SK-N-MC (cell line): ENCODE measurements around the gene ANKRD17.

Experiments
- DNase-seq: peaks from one replicate; pipeline ENCODE4 v3.0.0-alpha.2; 2011; ENCODE audit warnings: low read depth, low spot score
- H3K27ac ChIP-seq: fragments of 200-600 bp; sonication (generic); 2 replicates; pipeline ENCODE4 v1.5.1; 2016; ENCODE audit warnings: mixed run types
- H3K36me3 ChIP-seq: fragments of 200-600 bp; sonication (generic); 2 replicates; pipeline ENCODE4 v1.6.1; 2017; ENCODE audit warnings: antibody characterized with exemption, low read length, mixed read lengths; ENCODE audit not compliant: insufficient read depth
- H3K4me3 ChIP-seq: fragments of 200-600 bp; sonication (generic); 2 replicates; pipeline ENCODE4 v1.5.1; 2016
- H3K9ac ChIP-seq: fragments of 200-600 bp; sonication (generic); 2 replicates; pipeline ENCODE4 v1.8.0; 2017; ENCODE audit warnings: mixed run types, mixed read lengths; ENCODE audit not compliant: insufficient read length
- H3K9me3 ChIP-seq: fragments of 200-600 bp; sonication (generic); 2 replicates; pipeline ENCODE4 v1.6.1; 2017; ENCODE audit warnings: low read depth, mild to moderate bottlenecking, antibody characterized with exemption, low read length, moderate library complexity, mixed read lengths
- EZH2 ChIP-seq: fragments of 200-600 bp; sonication (generic); IDR thresholded peaks from one replicate; pipeline ENCODE4 v1.6.1; 2017; ENCODE audit warnings: antibody characterized with exemption
- FOXP2 ChIP-seq: optimal IDR thresholded peaks from 2 replicates; pipeline ENCODE3; 2011; ENCODE audit warnings: mild to moderate bottlenecking, moderate library complexity; ENCODE audit not compliant: insufficient read depth; ENCODE audit errors: extremely low read length, control extremely low read depth
- POLR2AphosphoS5 ChIP-seq: IDR thresholded peaks from 2 replicates; pipeline ENCODE4 v1.6.1; 2012; ENCODE audit warnings: mild to moderate bottlenecking, low read depth, low read length, borderline replicate concordance

Gene ANKRD17

GRCh38 chr4:73053076-73053475, 205.5 kb downstream of the ANKRD17 start:
- no peak for DNase-seq
- no peak overlapping the region for H3K27ac ChIP-seq
- H3K4me3 ChIP-seq = no peak overlapping the region
- H3K9ac ChIP-seq = no peak overlapping the region
- no peaks in the 10 kb centered on the region for H3K9me3 ChIP-seq
- TF ChIP-seq FOXP2 (no peak), POLR2AphosphoS5 (no peak), EZH2 (no peak)
- H3K36me3 ChIP-seq = peaks cover 20% of the 10 kb centered on the region

- no peak for DNase-seq
- TF ChIP-seq EZH2 (no peak), POLR2AphosphoS5 (no peak), FOXP2 (no peak)
Observed at GRCh38 chr4:73051625-73052024, 207.0 kb downstream of the ANKRD17 start.

GRCh38 chr4:73045879-73046278, 212.7 kb downstream of the ANKRD17 start:
- Histone ChIP-seq H3K9me3 (no peaks in the 10 kb centered on the region), H3K36me3 (no peaks in the 10 kb centered on the region), H3K4me3 (no peak overlapping the region), H3K27ac (no peak overlapping the region), H3K9ac (no peak overlapping the region)
- TF ChIP-seq POLR2AphosphoS5 (no peak), EZH2 (no peak), FOXP2 (no peak)
- no peak for DNase-seq

More at GRCh38 chr4:73051625-73052024, 207.0 kb downstream of the ANKRD17 start:
- Histone ChIP-seq H3K27ac (no peak overlapping the region), H3K9me3 (no peaks in the 10 kb centered on the region), H3K9ac (no peak overlapping the region), H3K4me3 (no peak overlapping the region), H3K36me3 (peaks cover 14% of the 10 kb centered on the region)

GRCh38 chr4:73037057-73037456, 221.5 kb downstream of the ANKRD17 start:
- H3K27ac ChIP-seq = no peak overlapping the region
- DNase-seq = no peak
- no peak overlapping the region for H3K4me3 ChIP-seq
- H3K36me3 ChIP-seq = no peaks in the 10 kb centered on the region
- no peak overlapping the region for H3K9ac ChIP-seq
- no peak for TF ChIP-seq EZH2
- no peak for TF ChIP-seq POLR2AphosphoS5
- no peak for TF ChIP-seq FOXP2
- no peaks in the 10 kb centered on the region for H3K9me3 ChIP-seq

- Histone ChIP-seq H3K9ac (no peak overlapping the region), H3K9me3 (no peaks in the 10 kb centered on the region), H3K4me3 (no peak overlapping the region), H3K27ac (no peak overlapping the region), H3K36me3 (no peaks in the 10 kb centered on the region)
- no peak for DNase-seq
- no peak for TF ChIP-seq POLR2AphosphoS5
- no peak for TF ChIP-seq EZH2
- TF ChIP-seq FOXP2 = no peak
Observed at GRCh38 chr4:73036123-73036522, 222.5 kb downstream of the ANKRD17 start.

GRCh38 chr4:73034896-73035295, 223.7 kb downstream of the ANKRD17 start:
- Histone ChIP-seq H3K4me3 (no peak overlapping the region), H3K9me3 (no peaks in the 10 kb centered on the region), H3K9ac (no peak overlapping the region), H3K27ac (no peak overlapping the region), H3K36me3 (no peaks in the 10 kb centered on the region)
- TF ChIP-seq POLR2AphosphoS5 = no peak
- TF ChIP-seq EZH2 = no peak
- TF ChIP-seq FOXP2 = no peak
- no peak for DNase-seq

- no peak for DNase-seq
Observed at GRCh38 chr4:73028621-73029020, 230.0 kb downstream of the ANKRD17 start.

More at GRCh38 chr4:73028621-73029020, 230.0 kb downstream of the ANKRD17 start:
- no peak for TF ChIP-seq EZH2
- no peak for TF ChIP-seq FOXP2
- no peak for TF ChIP-seq POLR2AphosphoS5
- no peak overlapping the region for H3K27ac ChIP-seq
- no peaks in the 10 kb centered on the region for H3K36me3 ChIP-seq
- no peak overlapping the region for H3K9ac ChIP-seq
- no peaks in the 10 kb centered on the region for H3K9me3 ChIP-seq
- no peak overlapping the region for H3K4me3 ChIP-seq
